Endothelial cell (in vitro differentiated cells): ENCODE data around the gene ADARB2. TPM values are rescaled to one million over a fixed set of nuclear protein-coding genes. Genes with fewer than 3 reads are reported as not detected.

Experiments
- DNase-seq: peaks from one replicate; pipeline ENCODE4 v3.0.0; 2021; ENCODE audit warnings: low spot score
- H3K27ac Mint-ChIP-seq: one replicate; pipeline ENCODE4 v1.8.0; 2021; ENCODE audit warnings: mixed read lengths, inconsistent platforms; ENCODE audit not compliant: unreplicated experiment
- H3K27me3 Mint-ChIP-seq: one replicate; pipeline ENCODE4 v1.8.0; 2021; ENCODE audit warnings: mild to moderate bottlenecking, moderate library complexity, mixed read lengths, inconsistent platforms; ENCODE audit not compliant: unreplicated experiment
- H3K36me3 Mint-ChIP-seq: one replicate; pipeline ENCODE4 v1.8.0; 2021; ENCODE audit warnings: mild to moderate bottlenecking, low read depth, mixed read lengths, inconsistent platforms; ENCODE audit not compliant: unreplicated experiment
- H3K4me1 Mint-ChIP-seq: one replicate; pipeline ENCODE4 v1.8.0; 2021; ENCODE audit warnings: mild to moderate bottlenecking, mixed read lengths, inconsistent platforms; ENCODE audit not compliant: unreplicated experiment
- H3K4me3 Mint-ChIP-seq: one replicate; pipeline ENCODE4 v1.8.0; 2021; ENCODE audit warnings: mild to moderate bottlenecking, mixed read lengths, inconsistent platforms; ENCODE audit not compliant: unreplicated experiment
- H3K9me3 Mint-ChIP-seq: one replicate; pipeline ENCODE4 v1.8.0; 2021; ENCODE audit warnings: mixed read lengths, inconsistent platforms; ENCODE audit not compliant: unreplicated experiment
- CTCF ChIP-seq: fragments of 200-600 bp; sonication (generic); IDR thresholded peaks from one replicate; pipeline ENCODE4 v1.5.0; 2021; ENCODE audit warnings: antibody characterized with exemption; ENCODE audit not compliant: unreplicated experiment
- total RNA-seq: library from RNA; stranded (reverse); fragmentation: NEBNext Ultra II Directional; extraction: Animal tissue kit (Norgen Biotek cat#: 25700); gene quantifications from one replicate; pipeline ENCODE4 v1.2.1, GENCODE V29; 2021; ENCODE audit not compliant: unreplicated experiment

Gene ADARB2
- total RNA-seq, 1 donor from 2014 or later, result 54.9 TPM

GRCh38 chr10:1671366-1672000 is 65.8 kb downstream of the ADARB2 start:
- Mint-ChIP-seq H3K9me3 (no peaks in the 10 kb centered on the region), H3K27me3 (peaks cover 3% of the 10 kb centered on the region), H3K36me3 (no peaks in the 10 kb centered on the region), H3K4me3 (no peak overlapping the region), H3K4me1 (peaks cover 7% of the 10 kb centered on the region), H3K27ac (no peak overlapping the region)
- no peak for DNase-seq
- no peak for TF ChIP-seq CTCF

GRCh38 chr10:1670541-1671365 is 66.6 kb downstream of the ADARB2 start:
- Mint-ChIP-seq H3K9me3 (no peaks in the 10 kb centered on the region), H3K36me3 (no peaks in the 10 kb centered on the region), H3K27me3 (peaks cover 3% of the 10 kb centered on the region), H3K4me1 (peaks cover 7% of the 10 kb centered on the region), H3K27ac (no peak overlapping the region), H3K4me3 (no peak overlapping the region)
- no peak for TF ChIP-seq CTCF
- no peak for DNase-seq

GRCh38 chr10:1669433-1669832 is 67.9 kb downstream of the ADARB2 start:
- no peak for DNase-seq
- no peak for TF ChIP-seq CTCF
- no peak overlapping the region for H3K27ac Mint-ChIP-seq
- H3K36me3 Mint-ChIP-seq, result no peaks in the 10 kb centered on the region
- no peak overlapping the region for H3K4me3 Mint-ChIP-seq
- H3K4me1 Mint-ChIP-seq, result peaks cover 7% of the 10 kb centered on the region
- H3K27me3 Mint-ChIP-seq, result peaks cover 3% of the 10 kb centered on the region
- H3K9me3 Mint-ChIP-seq, result no peaks in the 10 kb centered on the region

GRCh38 chr10:1668399-1668798 is 68.9 kb downstream of the ADARB2 start:
- Mint-ChIP-seq H3K27ac (no peak overlapping the region), H3K4me1 (peaks cover 7% of the 10 kb centered on the region), H3K4me3 (no peak overlapping the region), H3K36me3 (no peaks in the 10 kb centered on the region), H3K27me3 (peaks cover 3% of the 10 kb centered on the region), H3K9me3 (no peaks in the 10 kb centered on the region)
- TF ChIP-seq CTCF, result no peak
- DNase-seq, result no peak

GRCh38 chr10:1667392-1667791 is 69.9 kb downstream of the ADARB2 start:
- Mint-ChIP-seq H3K27ac (no peak overlapping the region), H3K36me3 (no peaks in the 10 kb centered on the region), H3K4me3 (no peak overlapping the region), H3K27me3 (peaks cover 3% of the 10 kb centered on the region), H3K4me1 (peaks cover 4% of the 10 kb centered on the region), H3K9me3 (no peaks in the 10 kb centered on the region)
- no peak for TF ChIP-seq CTCF
- no peak for DNase-seq
